HG03139 (cell line): ENCODE results near the gene NEURL1.
A peak's percentile ranks its signal among the peaks of the same experiment; 100 is the strongest.

Experiments
- ATAC-seq: cut with Tn5 transposase; IDR thresholded peaks from one replicate; pipeline ENCODE4 v1.9.1; 2021; ENCODE audit not compliant: unreplicated experiment

The NEURL1 gene

GRCh38 chr10:103493362-103493915 lies at the start of gene NEURL1:
NEURL1 (plus strand) TSS chr10:103493705; CDS start chr10:103494388, 683 bp downstream.
- ATAC-seq = no peak

GRCh38 chr10:103444478-103444877 lies 49.0 kb upstream of the NEURL1 start:
- ATAC-seq = no peak

- ATAC-seq = no peak
Measured at GRCh38 chr10:103445366-103445765, 48.1 kb upstream of the NEURL1 start.

- ATAC-seq = no peak
Measured at GRCh38 chr10:103445767-103446567, 47.5 kb upstream of the NEURL1 start.

GRCh38 chr10:103447187-103447586 lies 46.3 kb upstream of the NEURL1 start:
- ATAC-seq = no peak

- ATAC-seq = no peak
Measured at GRCh38 chr10:103448746-103449145, 44.8 kb upstream of the NEURL1 start.

- ATAC-seq = no peak
Measured at GRCh38 chr10:103449208-103450144, 44.0 kb upstream of the NEURL1 start.

- no peak for ATAC-seq
Measured at GRCh38 chr10:103450201-103450695, 43.3 kb upstream of the NEURL1 start.

- no peak for ATAC-seq
Measured at GRCh38 chr10:103451091-103451813, 42.3 kb upstream of the NEURL1 start.

- peak; percentile 45 for ATAC-seq
Measured at GRCh38 chr10:103451831-103452505, 41.5 kb upstream of the NEURL1 start, which contains the start of gene CALHM2. CALHM2 (minus strand) TSS chr10:103452370; CDS start chr10:103449941, 2,429 bp downstream.

GRCh38 chr10:103452506-103453230 lies 40.8 kb upstream of the NEURL1 start:
- ATAC-seq = peak; percentile 11

GRCh38 chr10:103454026-103454425 lies 39.5 kb upstream of the NEURL1 start:
- ATAC-seq = no peak

GRCh38 chr10:103455235-103455634 lies 38.3 kb upstream of the NEURL1 start:
- no peak for ATAC-seq

GRCh38 chr10:103456074-103456660 lies 37.3 kb upstream of the NEURL1 start:
- no peak for ATAC-seq

GRCh38 chr10:103457176-103457712 lies 36.3 kb upstream of the NEURL1 start:
- no peak for ATAC-seq

- ATAC-seq = no peak
Measured at GRCh38 chr10:103457896-103458583, 35.5 kb upstream of the NEURL1 start.

GRCh38 chr10:103458720-103459119 lies 34.8 kb upstream of the NEURL1 start, which contains the start of gene CALHM1:
CALHM1 (minus strand) TSS chr10:103458900; CDS start chr10:103458751, 149 bp downstream.
- no peak for ATAC-seq

- no peak for ATAC-seq
Measured at GRCh38 chr10:103459615-103460014, 33.9 kb upstream of the NEURL1 start.
